Measurements from ENCODE around the gene MEAK7. TPM values are rescaled to one million over a fixed set of nuclear protein-coding genes. Genes with fewer than 3 reads are reported as not detected.

The MEAK7 gene
- total RNA-seq, 1 donor from 2014 or later, result 12.8 TPM

DNA sequence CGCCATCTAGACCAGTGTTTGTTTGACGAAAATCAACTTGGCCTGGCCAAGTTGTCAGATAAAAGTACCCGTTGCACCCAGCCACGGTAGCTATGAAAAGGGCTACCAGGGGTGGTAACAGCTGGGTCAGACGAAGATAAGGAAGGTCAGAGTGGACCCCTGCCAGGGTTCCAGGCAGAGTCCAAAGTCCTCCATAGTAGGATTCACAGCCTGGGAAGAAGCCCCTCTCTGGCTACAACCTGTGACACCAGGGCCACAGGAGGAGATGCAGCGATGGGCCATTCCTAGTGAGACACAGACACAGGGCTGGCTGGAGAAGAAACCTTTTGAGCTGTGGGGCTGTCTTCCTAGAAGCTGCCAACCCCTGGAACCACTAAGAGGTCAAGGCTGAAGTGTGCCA is 39.3 kb downstream of the MEAK7 start:
- DNase-seq, result no peak

DNA sequence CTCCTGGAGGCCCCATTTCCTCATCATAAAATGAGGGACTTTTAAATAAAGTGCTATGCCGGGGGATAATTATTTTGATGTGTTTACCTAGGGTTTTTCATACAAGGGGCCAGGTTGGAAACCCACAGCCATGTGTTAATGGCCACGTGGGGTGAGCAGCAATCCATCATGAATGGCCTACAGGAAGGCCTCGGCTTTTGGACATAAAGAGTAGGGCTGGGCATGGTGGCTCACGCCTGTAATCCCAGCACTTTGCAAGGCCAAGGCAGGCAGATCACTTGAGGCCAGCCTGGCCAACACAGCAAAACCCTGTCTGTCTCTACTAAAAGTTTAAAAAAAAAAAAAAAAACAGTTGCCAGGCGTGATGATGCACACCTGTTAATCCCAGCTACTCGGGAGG is 40.3 kb downstream of the MEAK7 start:
- DNase-seq, result no peak

DNA sequence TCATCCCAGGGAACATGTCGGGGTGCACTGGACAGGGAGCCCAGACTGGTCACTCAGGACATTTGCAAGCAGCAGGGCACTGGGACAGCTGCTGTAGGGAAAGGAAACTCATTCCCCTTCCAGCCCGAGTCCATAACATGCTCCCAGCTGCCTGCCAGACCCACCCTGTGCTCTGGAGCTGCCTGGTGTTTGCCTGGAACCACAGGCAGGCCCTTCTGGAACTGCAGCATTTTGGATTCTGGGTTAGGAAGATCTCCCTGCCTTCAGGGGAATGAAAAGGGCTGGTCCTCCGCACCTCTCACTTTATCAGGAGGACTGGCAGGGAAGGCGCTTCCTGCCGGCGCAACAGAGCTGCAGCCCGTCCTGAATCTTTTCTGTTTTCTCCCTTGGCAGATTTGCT is 41.2 kb downstream of the MEAK7 start:
- no peak for DNase-seq

DNA sequence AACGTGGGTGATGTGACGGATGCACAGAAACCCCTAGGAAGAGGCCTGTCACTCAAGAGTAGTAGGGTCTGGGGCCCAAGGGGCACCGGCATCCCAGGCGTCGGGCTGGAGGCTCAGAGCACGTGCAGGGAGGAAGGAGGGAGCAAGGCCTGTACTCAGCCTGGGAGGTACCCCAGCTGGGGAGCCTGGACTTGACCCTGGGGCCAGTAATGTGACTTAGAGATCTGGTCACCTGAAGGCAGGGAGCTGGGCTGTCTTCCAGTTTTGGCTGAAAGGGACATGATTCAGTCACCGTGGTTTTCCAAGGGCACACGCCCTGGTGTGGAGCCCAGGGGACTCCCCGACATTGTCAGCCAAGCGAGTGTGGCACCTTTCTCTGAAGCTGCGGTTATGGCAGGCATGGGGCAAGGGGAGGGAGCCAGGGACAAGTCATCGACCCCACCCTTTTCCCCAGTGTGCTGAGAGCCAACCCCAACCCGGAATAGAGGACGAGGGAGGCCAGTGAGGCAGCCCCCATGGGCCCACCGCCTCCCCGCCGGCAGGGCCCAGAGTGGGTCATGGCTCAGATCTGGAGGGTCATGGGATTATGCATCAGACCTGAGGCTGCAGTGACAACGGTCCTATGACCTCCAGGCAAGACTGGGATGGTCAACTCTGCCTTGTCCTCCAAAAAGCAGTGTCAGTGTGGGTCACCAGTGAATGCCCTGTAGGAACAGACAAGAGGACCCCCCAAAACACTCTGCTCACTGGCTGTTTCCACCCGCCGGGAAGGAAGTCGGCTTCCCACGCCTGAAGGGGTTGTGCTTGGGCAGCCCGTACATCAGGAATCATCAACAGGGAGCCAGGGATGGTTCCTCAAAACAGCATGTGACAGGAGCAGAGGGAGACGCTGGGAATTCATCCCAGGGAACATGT is 41.9 kb downstream of the MEAK7 start:
- no peak for DNase-seq

DNA sequence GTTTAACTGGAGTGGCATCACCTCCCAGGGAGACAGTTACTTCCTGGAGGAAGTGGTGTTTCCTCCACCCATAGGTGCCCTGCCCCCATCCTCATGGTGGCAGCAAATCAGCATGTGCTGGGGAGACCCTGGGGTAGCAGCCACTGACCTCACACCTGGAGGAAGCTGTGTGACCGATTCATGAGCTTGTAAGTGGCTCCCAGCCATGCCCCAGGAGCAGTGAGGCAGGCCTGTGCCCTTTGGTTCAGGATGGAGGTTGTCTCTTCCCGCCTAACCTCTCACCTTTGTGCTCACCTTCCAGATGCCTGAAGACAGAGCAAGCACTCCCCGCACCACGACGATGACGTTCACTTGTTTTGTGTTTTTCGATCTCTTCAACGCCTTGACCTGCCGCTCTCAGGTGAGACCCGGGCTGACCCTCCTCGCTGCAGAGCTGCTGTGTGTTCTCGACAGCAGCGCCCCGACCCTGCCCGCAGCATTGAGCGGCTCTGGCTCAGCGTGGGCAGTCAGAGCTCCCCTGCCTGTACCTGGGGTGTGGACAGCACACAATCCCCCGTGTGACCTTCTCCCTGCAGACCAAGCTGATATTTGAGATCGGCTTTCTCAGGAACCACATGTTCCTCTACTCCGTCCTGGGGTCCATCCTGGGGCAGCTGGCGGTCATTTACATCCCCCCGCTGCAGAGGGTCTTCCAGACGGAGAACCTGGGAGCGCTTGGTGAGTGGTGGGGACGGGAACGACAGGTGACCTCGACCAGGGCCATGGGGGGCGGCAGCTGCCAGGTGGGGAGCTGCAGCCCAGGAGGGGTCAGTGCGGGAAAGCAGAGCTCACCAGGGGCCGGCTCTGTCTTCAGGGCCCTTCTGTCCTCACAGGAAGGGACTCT is 42.8 kb downstream of the MEAK7 start:
- DNase-seq, result no peak

DNA sequence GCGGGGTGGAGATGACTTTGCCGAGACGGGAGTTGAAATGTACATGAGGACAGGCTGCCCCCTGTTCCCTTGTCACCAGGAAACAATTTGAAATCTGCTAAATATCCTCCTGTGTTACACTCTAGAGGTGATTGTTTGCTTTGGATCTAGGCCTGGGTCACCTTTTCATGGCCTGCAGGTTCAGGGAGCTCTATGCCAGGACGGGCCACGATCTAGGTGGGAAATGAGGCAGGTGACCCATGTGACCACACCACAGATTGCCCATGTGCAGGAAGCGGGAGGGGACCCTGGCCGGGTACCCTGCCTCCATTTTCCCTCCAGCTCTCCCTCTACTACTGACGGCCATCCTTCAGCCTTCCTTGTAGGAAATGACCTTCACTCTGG is 43.4 kb downstream of the MEAK7 start:
- DNase-seq, result no peak

DNA sequence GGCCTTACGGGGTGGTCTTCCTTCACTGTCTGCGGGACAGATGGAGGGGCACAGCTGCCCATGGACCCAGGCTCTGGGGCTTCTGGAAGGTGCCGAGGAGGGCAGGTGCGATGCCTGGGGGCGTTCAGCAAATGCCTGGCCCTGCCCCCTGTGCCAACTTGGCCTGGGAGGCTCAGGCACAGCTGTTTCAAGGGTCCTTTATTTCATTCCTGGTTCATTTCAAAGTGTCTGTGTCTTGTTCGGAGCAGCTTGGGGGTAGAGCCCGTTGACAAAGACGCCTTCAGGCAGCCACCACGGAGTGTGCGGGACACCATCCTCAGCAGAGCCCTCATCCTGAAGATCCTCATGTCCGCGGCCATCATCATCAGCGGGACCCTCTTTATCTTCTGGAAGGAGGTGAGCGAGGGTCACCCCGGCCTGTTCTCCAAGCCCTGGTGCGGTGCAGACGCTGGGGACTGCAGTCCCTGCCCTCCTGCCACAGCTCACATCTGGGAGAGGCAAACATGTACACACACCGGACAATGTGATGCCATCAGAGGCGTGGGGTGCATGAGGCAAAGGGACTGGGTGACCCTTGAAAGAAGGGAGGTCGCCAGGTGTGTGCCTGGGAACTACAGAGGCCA is 43.9 kb downstream of the MEAK7 start:
- no peak for DNase-seq

DNA sequence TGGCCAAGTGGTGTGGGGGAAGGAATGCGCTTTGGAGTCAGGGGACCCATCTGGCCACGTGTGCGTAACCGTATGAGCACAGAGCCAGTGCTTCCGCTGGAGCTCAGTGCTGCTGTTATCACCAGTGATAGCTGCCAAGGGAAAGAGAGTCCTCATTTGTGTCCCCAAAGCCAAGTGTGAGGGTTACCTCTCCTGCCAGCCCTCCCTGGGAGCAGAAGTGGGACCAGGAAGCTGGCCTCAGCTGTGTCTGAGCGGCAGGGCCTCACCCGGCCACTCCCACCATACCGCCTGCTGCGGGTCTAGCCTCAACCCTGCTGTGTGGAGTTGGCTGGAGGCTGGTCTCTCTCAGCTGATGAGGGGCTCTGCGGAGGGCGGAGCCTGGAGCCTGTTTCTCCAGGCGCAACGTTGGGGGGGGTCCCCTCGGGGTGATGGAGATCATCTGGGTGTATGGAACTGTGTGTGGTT is 44.5 kb downstream of the MEAK7 start:
- no peak for DNase-seq

DNA sequence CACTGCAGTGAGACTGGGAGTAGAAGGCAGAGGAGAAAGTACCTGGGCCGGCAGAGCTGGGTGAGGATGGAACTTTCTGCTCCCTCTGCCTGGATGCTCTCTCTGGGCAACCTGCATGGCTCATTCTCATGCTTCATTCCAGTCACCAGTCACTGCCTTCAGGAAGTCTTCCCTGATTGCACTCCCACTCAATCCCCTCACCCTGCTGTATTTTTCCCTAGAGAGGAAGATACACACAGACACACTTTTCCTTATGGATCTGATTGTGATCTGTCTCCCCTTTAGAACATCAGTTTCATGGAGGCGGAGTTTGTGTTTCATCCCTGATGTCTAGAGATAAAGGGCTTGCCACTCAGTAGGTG is 44.9 kb downstream of the MEAK7 start:
- DNase-seq, result no peak

DNA sequence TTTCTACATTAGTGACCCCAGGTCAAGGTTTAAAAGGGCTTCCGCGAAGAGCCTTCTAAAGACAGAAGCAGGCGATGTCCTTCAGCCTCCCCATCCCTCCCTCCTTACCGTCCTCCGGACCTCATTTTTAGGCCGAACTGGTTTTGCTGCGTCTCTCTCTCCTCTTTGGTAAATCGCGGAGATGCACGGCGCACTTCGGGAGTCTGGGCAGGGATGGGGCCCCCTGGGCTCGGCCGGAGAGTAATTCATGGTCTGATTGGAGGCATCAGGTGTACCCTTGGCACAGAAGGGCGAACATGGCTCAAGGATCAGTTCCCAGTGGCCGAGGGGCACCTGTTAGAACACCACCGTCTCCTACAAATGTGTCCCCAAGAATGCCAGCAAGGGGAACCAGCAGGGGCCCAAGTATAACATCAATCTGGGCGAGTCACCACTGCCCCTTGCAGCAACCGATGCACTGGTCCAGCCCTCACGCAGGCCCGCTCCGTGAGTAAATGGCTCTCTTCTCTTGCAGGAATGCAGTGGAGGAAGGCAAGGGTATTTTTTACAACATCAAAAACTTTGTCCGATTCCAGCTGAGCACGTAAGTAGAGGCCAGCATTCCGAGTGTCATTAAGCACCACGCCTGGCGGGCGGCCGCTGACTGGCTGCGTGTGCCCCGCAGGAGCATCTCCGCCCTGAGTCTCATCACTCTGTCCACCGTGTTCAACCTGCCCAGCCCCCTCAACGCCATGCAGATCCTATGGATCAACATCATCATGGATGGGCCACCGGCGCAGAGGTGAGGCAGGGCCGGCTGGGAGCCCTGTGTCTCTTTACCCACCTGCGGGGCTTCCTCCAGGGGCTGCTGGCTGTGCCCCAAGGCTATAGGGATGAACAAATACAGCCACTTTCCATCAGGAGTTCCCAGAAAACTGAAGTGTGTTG is 45.6 kb downstream of the MEAK7 start:
- DNase-seq, result no peak

DNA sequence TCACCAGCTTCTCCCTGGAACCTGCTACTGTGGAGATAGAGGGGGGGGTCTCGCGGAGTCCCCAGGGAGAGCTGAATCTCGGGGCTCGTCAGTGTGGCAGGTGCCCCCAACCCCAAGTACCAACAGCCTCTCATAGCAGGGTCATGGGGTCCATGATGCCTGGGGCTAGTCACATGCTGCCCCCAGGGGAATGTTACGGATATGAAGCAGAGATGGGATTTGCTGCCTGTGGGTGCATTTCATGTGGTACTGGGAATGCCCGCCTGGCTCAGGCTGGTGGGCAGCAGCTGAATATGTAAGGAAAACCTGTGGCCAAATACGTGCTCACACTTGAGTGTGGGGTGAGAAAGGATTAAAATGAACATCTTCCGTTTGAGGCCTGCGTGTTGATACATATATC is 49.4 kb downstream of the MEAK7 start:
- DNase-seq, result no peak

Other genes starting within 250 kb of the MEAK7 start
- gene WFDC1, start 209.8 kb downstream of the MEAK7 start, total RNA-seq, result 0.62 TPM
- 7.0 TPM for gene ATP2C2, start 136.1 kb downstream of the MEAK7 start, total RNA-seq
- gene COTL1, start 113.4 kb upstream of the MEAK7 start, total RNA-seq, result 89.7 TPM
- gene KLHL36, start 143.9 kb upstream of the MEAK7 start, total RNA-seq, result 75.2 TPM
- 46.5 TPM for gene USP10, start 195.3 kb upstream of the MEAK7 start, total RNA-seq